DOHH2 (cell line): ENCODE results near the gene B9D2.

Experiments used
- H3F3A ChIP-seq: fragments of 200-600 bp; sonication (generic), shearing (Covaris generic); 2 replicates; pipeline ENCODE4 v1.6.0; 2016; ENCODE audit warnings: antibody characterized with exemption, mild to moderate bottlenecking; ENCODE audit not compliant: control insufficient read depth, insufficient read depth
- H3K27ac ChIP-seq: fragments of 200-600 bp; sonication (generic); 2 replicates; pipeline ENCODE4 v1.5.1; 2014; ENCODE audit warnings: low read depth, mild to moderate bottlenecking, low read length, moderate library complexity
- H3K27me3 ChIP-seq: fragments of 200-600 bp; sonication (generic); 2 replicates; pipeline ENCODE4 v1.6.1; 2014; ENCODE audit warnings: mild to moderate bottlenecking, low read length, mixed read lengths; ENCODE audit not compliant: control insufficient read depth
- H3K36me3 ChIP-seq: fragments of 200-600 bp; sonication (generic); 2 replicates; pipeline ENCODE4 v1.6.1; 2014; ENCODE audit warnings: mild to moderate bottlenecking, low read length, moderate library complexity, mixed read lengths; ENCODE audit not compliant: control insufficient read depth
- H3K4me1 ChIP-seq: fragments of 200-600 bp; sonication (generic); 2 replicates; pipeline ENCODE4 v1.6.1; 2014; ENCODE audit warnings: mild to moderate bottlenecking, low read length, mixed read lengths; ENCODE audit not compliant: control insufficient read depth
- H3K4me2 ChIP-seq: fragments of 200-600 bp; sonication (generic); 2 replicates; pipeline ENCODE4 v1.6.0; 2014; ENCODE audit warnings: mild to moderate bottlenecking, low read length, moderate library complexity
- H3K4me3 ChIP-seq: fragments of 200-600 bp; sonication (generic); 2 replicates; pipeline ENCODE4 v1.5.1; 2014; ENCODE audit warnings: mild to moderate bottlenecking, low read length, mixed read lengths
- H3K79me2 ChIP-seq: fragments of 200-600 bp; sonication (generic); 2 replicates; pipeline ENCODE4 v1.6.1; 2014; ENCODE audit warnings: mild to moderate bottlenecking, low read length, mixed read lengths; ENCODE audit not compliant: control insufficient read depth
- H3K9me2 ChIP-seq: fragments of 200-600 bp; sonication (generic); replicated peaks from 2 replicates; pipeline ENCODE4 v1.6.1; 2014; ENCODE audit warnings: mild to moderate bottlenecking, low read length, mixed read lengths; ENCODE audit not compliant: control insufficient read depth
- H3K9me3 ChIP-seq: fragments of 200-600 bp; sonication (generic); 2 replicates; pipeline ENCODE4 v1.6.1; 2014; ENCODE audit warnings: antibody characterized with exemption, low read length, mixed read lengths; ENCODE audit not compliant: control insufficient read depth, insufficient read depth
- H4K20me1 ChIP-seq: fragments of 200-600 bp; sonication (generic); 2 replicates; pipeline ENCODE4 v1.6.0; 2014; ENCODE audit warnings: low read depth, mild to moderate bottlenecking, antibody characterized with exemption, low read length, moderate library complexity; ENCODE audit not compliant: control insufficient read depth, insufficient read depth
- EZH2phosphoT487 ChIP-seq: fragments of 200-600 bp; sonication (generic); IDR thresholded peaks from 2 replicates; pipeline ENCODE4 v1.6.1; 2017; ENCODE audit warnings: borderline replicate concordance, mild to moderate bottlenecking, antibody characterized with exemption, low read length, moderate library complexity, mixed read lengths
- TF ChIP-seq, protein P1 (sequence below): fragments of 200-600 bp; sonication (generic); IDR thresholded peaks from one replicate; pipeline ENCODE4 v1.5.1; 2014; ENCODE audit warnings: antibody characterized with exemption, mild to moderate bottlenecking, low read depth, low read length; ENCODE audit not compliant: poor library complexity, severe bottlenecking

Gene B9D2

DNA sequence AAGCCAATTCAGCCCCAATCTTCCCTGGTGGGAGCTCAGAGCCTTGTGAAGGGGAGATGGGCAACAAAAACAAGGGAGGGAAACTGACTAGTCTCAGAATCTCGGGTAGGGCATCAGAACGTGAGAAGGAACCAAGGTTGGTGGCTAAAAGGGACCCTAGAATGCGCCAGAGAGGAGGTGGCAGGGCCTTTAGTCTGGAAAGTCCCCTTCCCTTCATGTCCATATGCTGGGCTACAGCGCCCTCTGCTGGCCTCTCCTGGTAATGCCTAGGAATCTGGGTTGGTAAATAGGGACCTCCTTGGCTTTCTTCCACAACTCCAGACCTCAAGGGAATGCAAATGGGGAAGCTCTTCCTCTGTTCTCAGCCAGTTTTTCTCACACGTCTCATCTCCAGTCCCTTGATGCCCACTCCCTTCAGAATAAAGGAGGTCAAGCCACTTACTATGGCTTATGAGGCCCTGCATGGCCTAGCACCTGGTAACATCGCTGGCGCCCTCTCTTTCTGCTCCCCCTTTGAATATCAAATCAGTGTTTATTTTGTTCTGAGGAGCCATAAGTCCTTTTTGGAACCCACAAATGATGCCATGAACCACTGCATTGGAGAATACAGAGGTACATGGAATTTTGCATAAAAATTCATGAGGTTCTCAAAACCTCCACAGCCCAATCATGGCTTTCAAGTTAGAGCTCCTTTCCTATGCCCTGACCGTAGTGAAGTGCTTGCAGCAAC lies 55.3 kb downstream of the B9D2 start:
- Histone ChIP-seq H3K79me2 (peaks cover 48% of the 10 kb centered on the region), H3K27ac (peak overlapping the region; percentile 63), H3K27me3 (no peaks in the 10 kb centered on the region), H3K4me1 (peaks cover 41% of the 10 kb centered on the region), H3K9me2 (no peaks in the 10 kb centered on the region), H3K9me3 (no peaks in the 10 kb centered on the region), H3F3A (peaks cover 21% of the 10 kb centered on the region), H3K4me2 (peak overlapping the region; percentile 97), H3K4me3 (peak overlapping the region; percentile 97), H4K20me1 (no peaks in the 10 kb centered on the region), H3K36me3 (peaks cover 63% of the 10 kb centered on the region)
- TF ChIP-seq, protein P1, sequence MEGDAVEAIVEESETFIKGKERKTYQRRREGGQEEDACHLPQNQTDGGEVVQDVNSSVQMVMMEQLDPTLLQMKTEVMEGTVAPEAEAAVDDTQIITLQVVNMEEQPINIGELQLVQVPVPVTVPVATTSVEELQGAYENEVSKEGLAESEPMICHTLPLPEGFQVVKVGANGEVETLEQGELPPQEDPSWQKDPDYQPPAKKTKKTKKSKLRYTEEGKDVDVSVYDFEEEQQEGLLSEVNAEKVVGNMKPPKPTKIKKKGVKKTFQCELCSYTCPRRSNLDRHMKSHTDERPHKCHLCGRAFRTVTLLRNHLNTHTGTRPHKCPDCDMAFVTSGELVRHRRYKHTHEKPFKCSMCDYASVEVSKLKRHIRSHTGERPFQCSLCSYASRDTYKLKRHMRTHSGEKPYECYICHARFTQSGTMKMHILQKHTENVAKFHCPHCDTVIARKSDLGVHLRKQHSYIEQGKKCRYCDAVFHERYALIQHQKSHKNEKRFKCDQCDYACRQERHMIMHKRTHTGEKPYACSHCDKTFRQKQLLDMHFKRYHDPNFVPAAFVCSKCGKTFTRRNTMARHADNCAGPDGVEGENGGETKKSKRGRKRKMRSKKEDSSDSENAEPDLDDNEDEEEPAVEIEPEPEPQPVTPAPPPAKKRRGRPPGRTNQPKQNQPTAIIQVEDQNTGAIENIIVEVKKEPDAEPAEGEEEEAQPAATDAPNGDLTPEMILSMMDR, result peak; percentile 99
- TF ChIP-seq EZH2phosphoT487, result no peak

DNA sequence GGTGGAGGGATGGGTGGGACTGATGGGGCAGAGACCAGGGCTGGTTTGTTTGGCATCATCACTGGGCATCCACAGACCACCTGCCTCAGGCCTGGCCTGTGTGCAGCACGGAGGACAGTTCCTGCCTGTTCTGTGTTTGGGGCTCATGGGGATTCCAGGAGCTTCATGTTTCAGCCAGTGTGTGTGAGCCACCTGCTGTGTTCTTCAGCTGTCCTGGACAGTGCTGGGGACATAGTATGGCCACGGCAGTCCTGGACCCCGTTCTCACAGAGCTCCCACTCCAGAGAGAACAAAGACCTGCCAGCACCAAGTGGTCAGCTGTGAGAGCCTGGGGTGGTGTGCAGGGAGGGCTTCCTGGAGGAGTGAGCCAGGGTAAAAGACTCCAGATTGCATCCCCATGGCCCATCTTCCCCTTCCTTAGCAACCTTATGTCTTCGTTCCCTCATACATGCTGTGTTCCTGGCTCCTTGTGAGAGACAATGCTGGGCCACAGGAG lies 55.9 kb downstream of the B9D2 start:
- Histone ChIP-seq H3F3A (peaks cover 21% of the 10 kb centered on the region), H3K27me3 (no peaks in the 10 kb centered on the region), H3K9me2 (no peaks in the 10 kb centered on the region), H3K4me1 (peaks cover 43% of the 10 kb centered on the region), H3K79me2 (peaks cover 42% of the 10 kb centered on the region), H3K4me3 (peak overlapping the region; percentile 15), H4K20me1 (no peaks in the 10 kb centered on the region), H3K4me2 (peak overlapping the region; percentile 97), H3K9me3 (no peaks in the 10 kb centered on the region), H3K27ac (peak overlapping the region; percentile 63), H3K36me3 (peaks cover 63% of the 10 kb centered on the region)
- TF ChIP-seq, protein P1, result no peak
- TF ChIP-seq EZH2phosphoT487, result no peak

DNA sequence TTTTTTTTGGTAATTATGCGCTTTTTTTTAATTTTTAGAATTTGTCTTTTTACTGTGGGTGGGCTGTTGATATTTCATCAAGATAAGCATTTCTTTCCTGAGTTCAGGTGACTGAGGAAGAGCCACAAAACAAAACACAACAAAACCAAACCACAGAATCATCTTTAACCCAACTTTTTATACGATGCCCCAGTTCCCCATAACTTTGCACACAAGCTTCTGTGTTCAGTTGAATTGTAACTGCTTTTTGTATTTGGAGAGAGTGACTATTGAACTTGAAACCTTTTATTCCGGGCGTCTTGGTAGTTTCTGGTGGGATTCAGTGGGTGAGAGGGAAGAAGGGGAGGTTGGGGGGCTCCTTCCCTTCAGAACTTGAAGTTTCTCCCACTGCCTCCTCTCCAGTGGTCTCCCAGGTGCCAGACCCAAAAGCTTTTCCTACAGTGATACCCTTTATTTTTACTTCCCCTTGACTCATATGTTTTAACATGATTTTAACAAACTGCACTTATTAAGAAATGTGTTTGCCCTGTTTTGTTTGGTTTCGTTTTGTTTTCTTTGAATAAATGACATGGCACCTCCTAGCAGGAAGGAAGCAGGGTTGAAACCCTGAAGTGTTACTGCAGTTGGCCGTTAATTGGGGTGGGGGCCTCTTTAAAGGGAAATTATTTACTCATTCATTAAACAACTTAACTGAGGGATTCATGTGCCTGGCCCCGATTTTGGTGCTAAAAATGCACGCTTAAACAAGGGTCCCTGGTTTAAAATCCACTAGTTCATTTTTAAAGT lies 56.7 kb downstream of the B9D2 start:
- Histone ChIP-seq H3K27me3 (no peaks in the 10 kb centered on the region), H3K36me3 (peaks cover 63% of the 10 kb centered on the region), H3K4me2 (0 out of 2 replicates have a peak overlapping the region, but pooled peaks have one; percentile 10), H3K27ac (peak overlapping the region; percentile 63), H3F3A (peaks cover 21% of the 10 kb centered on the region), H4K20me1 (no peaks in the 10 kb centered on the region), H3K4me3 (no peak overlapping the region), H3K9me3 (no peaks in the 10 kb centered on the region), H3K9me2 (no peaks in the 10 kb centered on the region), H3K79me2 (peaks cover 37% of the 10 kb centered on the region), H3K4me1 (peaks cover 50% of the 10 kb centered on the region)
- TF ChIP-seq, protein P1, result no peak
- TF ChIP-seq EZH2phosphoT487, result no peak
